ENCODE measurements around the gene RASSF10.

RASSF10 gene

GRCh38 chr11:13053255-13053917, 44.3 kb downstream of the RASSF10 start:
- H3K4me3 ChIP-seq (ENCODE audit: low read depth, low read length) = no peak overlapping the region

GRCh38 chr11:13054278-13054677, 45.2 kb downstream of the RASSF10 start:
- no peak overlapping the region for H3K4me3 ChIP-seq (ENCODE audit: low read depth, low read length)

- H3K4me3 ChIP-seq (ENCODE audit: low read depth, low read length) = no peak overlapping the region
Measured at GRCh38 chr11:13055200-13055599, 46.1 kb downstream of the RASSF10 start.

- H3K4me3 ChIP-seq (ENCODE audit: low read depth, low read length) = no peak overlapping the region
Measured at GRCh38 chr11:13061294-13061990, 52.3 kb downstream of the RASSF10 start.

Data from iPS-11a (cell line).